ENCODE results near the gene BCL2. TPM values are rescaled to one million over a fixed set of nuclear protein-coding genes. Genes with fewer than 3 reads are reported as not detected.

BCL2 gene
- polyA plus RNA-seq, 5 donors, result 8.8 to 12.6 (median 11.5) TPM

DNA sequence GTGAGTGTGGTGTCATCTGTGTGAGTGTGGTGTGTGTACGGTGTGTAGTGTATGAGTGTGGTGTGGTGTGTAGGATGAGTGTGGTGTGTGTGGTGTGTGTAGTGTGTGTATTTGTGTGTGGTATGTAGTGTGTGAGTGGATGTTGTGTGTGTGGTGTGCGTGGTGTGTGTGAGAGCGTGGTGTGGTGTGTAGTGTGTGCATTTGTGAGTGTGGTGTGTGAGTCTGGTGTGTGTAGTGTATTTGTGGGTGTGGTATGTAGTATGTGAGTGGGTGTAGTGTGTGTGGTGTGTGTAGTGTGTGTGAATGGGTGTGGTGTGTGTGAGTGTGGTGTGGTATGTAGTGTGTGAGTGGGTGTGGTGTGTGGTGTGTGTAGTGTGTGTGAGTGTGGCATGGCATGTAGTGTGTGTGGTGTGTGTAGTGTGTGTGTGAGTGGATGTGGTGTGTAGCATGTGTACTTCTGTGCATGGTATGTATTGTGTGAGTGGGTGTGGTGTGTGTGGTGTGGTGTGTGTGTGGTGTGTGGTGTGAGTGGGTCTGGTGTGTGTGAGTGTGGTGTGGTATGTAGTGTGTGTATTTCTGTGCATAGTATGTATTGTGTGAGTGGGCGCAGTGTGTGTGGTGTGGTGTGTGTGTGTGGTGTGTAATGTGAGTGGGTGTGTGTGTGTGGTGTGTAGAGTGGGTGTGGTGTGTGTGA is 227.8 kb downstream of the BCL2 start:
- DNase-seq, result no peak

DNA sequence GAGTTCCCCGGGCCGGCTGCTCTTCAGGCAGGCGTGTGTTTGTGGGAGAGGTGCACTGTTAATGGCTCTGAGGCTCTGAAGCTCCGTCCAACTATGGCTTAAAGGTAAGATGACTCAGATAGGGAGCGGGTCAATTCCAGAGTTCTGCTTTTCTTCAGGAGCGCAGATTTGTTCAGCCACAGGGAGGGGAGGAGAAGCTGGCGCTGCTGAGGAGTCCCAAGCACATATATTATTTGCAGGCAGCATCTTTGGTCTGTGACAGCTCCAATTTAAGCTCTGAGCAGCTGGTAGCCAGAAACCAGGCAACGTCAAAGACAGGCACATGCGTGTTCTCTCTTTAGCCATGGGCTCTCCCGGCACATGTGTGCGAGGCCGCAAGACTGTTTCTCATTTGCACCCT is 229.2 kb downstream of the BCL2 start:
- no peak for DNase-seq

- DNase-seq, result no peak
These were observed 230.5 kb downstream of the BCL2 start for GRCh38 chr18:63089041-63089440.

DNA sequence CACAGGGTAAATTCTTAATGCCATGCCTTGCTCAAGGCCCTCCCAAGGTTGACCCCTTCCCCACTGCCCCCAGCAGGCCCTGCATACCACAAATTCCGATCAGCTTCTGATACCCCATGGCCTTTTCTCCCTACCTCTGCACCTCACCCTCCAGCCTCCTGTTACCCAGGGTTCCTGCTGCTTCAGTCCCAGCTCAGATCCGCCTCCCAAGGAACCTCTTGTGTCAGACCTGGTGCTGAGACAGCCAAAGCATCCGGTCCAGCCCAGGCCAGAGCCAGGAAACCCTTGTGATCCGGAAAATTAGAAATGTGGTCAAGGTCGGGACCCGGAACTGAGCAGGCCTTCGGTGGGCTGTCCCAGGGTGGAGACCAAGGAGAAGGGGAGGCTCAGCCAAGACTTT is 231.3 kb downstream of the BCL2 start:
- DNase-seq, result no peak

DNA sequence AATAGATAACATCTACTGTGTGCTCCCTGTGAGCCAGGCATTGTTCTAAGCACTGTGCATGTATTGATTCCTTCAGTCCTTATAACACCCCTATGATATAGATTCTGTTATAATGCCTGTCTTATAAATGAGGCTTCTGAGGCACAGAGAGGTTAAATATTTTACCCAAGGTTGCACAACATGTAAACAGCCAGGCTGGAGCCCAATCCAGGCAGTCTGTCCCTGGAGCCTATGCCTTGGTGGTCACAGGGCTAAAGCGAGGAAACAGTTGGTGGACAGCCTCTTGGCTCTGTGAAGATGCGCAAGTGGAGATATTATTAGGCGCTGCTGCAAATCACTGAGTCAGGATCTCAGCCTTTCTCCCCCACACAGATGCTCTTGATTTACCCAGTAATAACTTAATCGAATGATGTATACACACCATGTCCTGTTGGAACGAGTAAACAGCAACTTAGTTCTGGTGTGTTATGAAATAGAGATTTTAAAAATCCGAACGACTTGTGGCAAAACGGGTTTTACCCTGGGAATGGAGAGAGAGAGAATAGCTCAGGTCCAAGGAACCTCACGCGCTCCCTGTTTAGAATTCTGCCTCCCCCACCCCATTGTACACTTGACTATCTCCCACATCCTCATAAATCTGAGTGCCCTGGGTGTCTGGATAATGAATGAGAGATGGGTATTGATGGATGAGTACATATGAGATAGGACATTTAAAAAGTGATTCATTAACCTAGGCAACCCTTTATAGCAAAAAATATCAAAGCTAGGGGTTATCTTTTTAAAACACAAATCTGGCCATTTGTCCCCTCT is 231.9 kb downstream of the BCL2 start:
- DNase-seq, result no peak

DNA sequence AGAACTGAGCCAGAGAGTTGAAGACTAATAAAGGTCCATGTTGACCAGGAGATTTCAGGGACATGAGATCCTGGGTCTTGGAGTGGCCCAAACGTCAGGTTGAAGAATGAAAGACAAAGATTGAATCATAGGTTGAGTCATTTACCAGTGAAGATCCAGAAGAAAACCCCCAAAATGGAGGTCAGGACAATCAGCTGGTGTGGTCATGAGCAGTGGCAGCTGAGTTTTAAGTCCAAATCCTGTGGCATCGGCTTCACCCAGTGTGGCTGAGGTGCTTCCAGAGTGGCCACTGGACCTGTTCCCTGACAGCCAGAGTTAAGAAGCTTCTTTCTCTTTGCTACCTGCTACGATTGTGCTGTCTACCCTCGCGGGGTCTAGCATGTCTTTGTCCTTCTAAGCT is 234.0 kb downstream of the BCL2 start:
- no peak for DNase-seq

- DNase-seq, result no peak
These were observed 235.3 kb downstream of the BCL2 start for GRCh38 chr18:63084219-63084618.

- no peak for DNase-seq
These were observed 236.0 kb downstream of the BCL2 start for GRCh38 chr18:63083555-63083954.

GRCh38 chr18:63083020-63083531 is 236.5 kb downstream of the BCL2 start:
- no peak for DNase-seq

GRCh38 chr18:63082366-63083019 is 237.1 kb downstream of the BCL2 start:
- DNase-seq, result no peak

DNA sequence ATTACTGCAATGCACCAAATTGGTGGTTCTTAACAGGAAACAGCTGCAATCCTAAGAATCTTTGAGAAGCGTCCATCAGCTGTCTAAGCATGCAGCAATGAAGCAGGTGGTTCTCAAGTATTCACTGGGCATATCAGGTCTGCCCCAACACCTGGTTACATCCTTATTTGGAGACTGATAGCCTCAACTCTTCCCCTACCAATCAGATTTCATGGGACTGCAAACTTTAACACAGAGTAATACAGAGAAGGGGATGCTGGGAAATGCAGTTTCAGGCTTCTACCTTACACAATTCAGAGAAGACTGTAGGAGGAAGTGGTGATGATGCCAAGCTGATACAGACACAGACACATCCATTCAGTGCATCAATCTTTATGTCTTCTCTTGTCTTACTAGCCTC is 240.5 kb downstream of the BCL2 start:
- DNase-seq, result no peak

DNA sequence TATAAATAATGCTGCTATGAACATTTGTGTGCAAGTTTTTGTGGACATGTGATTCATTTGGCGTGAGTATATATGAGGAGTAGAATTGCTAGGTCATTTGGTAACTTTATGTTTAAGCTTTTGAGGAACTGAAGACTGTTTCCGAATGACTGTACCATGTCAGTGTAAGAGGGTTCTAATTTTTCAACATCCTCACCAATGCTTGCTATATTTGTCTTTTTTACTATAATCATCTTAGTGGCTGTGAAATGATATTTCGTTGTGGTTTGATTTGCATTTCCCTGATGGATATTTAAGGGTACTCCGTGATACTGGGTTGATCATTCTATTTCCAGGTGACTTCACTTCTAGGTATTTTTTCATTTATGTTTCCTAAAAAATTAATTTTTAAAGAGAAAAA is 241.1 kb downstream of the BCL2 start:
- no peak for DNase-seq

GRCh38 chr18:63074981-63075404 is 244.6 kb downstream of the BCL2 start:
- DNase-seq, result peak; percentile 66 to 68

DNA sequence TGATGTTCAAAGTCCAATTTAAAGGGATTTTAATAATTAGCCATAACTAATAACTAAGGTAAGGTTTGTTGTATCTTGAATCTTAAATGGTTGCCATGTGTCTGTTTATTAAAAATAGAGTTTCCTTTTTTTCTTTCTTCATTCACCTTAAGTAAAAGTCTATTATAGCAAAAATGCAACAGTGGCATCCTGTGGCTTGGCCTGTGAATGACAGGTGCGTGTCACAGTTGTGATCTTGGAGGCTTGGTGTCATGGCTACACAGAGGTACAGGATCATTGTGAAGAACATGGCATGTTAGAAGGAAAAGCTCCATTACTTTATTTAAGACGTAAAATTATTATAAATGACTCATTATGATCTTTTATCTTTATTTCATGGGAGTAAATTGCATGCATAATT is 246.1 kb downstream of the BCL2 start:
- DNase-seq, result no peak

Other genes starting within 250 kb of the BCL2 start
- 10 to 100 TPM; 32.1 to 45.8 (median 40.8) TPM for gene KDSR, start 47.4 kb upstream of the BCL2 start, polyA plus RNA-seq (ENCODE audit: insufficient read depth in 1 of 5, insufficient read length in 5 of 5, low replicate concordance in 1 of 5)
- gene VPS4B, start 102.7 kb upstream of the BCL2 start, polyA plus RNA-seq (ENCODE audit: insufficient read depth in 1 of 5, insufficient read length in 5 of 5, low replicate concordance in 1 of 5), result 10 to 100 TPM; 39.6 to 60.1 (median 57.0) TPM
- gene SERPINB5, start 157.2 kb upstream of the BCL2 start, polyA plus RNA-seq (ENCODE audit: insufficient read depth in 1 of 5, insufficient read length in 5 of 5, low replicate concordance in 1 of 5), result not detected
- gene SERPINB12, start 222.6 kb upstream of the BCL2 start, polyA plus RNA-seq (ENCODE audit: insufficient read depth in 1 of 5, insufficient read length in 5 of 5, low replicate concordance in 1 of 5), result not detected